Endometrium (tissue), 2 donors: ENCODE data around the gene KIT.

Source experiments
- FAIRE-seq: peaks from 2 replicates; lab custom pipeline; 2012; peaks lifted over from hg19 to GRCh38; lab: Jason Lieb, UNC
- donor health status: control.
- donor health status: control.

KIT gene

DNA sequence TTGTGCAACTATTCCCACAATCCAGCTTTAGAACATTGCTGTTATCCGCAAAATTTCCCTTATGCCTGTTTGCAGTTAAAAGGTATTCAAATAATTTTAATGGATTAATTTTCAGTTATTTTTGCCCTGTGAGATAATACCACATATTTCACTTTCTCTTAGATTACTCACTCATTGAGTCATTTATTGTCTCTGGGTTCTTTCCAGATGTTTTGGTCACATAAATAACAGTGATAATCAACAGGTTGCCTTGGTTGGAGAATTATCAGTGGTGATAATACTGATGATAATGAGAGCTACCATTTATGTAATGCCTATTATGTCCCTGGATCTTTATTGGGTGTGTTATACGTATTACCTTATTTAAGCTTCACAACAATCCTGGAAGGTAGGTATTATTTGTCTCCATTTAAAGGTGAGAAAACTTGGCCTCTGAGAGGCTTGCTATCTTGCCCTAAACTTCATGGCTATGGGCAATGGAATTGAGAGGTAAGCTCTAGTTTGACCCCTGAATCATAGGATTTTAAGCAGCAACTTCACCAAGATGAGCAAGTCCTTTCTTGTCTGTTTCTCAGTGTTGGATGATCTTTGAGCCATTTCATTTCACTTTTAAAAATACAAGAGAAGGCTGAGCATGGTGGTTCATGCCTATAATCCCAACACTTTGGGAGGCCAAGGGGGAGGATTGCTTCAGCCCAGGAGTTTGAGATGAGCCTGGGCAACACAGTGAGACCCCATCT lies 87.4 kb downstream of the KIT start:
- FAIRE-seq, result no peak

- no peak for FAIRE-seq
Measured at GRCh38 chr4:54746218-54746617, 88.5 kb downstream of the KIT start.

GRCh38 chr4:54750341-54750740 lies 92.6 kb downstream of the KIT start:
- peak; percentile 37 for FAIRE-seq

DNA sequence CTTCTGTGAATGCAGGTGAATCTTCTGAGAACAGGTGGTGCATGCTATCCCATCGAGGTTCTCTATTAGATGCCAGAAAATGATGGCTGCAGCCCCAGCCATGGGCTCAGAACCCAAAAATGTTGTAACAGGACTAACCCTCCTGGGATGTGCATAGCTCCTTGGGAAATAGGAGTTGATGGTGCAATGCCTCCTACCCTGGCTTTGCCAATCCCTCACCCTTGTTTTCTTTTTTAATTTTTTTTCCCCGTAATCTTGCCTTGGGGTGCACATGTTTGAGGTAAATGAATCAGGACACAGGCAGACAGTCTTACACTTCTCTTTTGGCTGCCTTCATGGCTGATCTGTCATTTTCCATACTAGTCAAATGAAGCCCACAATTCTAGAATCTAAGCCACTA lies 96.6 kb downstream of the KIT start:
- no peak for FAIRE-seq

- no peak for FAIRE-seq
Measured at GRCh38 chr4:54764476-54764875, 106.7 kb downstream of the KIT start.

DNA sequence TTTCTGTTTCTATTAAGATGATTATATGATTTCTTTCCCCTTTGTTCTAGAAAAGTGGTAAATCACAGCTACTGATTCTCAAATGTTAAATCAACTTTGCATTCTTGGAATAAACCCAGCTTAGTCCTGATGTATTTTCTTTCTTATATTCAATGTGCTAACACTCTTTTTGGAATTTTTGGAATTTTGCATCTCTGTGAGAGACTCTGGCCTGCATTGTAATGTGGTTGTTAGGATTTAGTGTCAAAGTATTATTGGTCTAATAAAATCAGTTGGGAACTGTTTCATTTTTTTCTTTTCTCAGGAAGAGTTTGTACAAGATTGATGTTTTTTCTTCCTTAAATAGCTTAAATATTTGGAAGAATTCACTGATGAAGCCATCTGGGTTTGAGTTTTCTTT lies 109.6 kb downstream of the KIT start:
- FAIRE-seq, result no peak

GRCh38 chr4:54773022-54773421 lies 115.3 kb downstream of the KIT start:
- no peak for FAIRE-seq

GRCh38 chr4:54779036-54779435 lies 121.3 kb downstream of the KIT start:
- FAIRE-seq, result no peak

DNA sequence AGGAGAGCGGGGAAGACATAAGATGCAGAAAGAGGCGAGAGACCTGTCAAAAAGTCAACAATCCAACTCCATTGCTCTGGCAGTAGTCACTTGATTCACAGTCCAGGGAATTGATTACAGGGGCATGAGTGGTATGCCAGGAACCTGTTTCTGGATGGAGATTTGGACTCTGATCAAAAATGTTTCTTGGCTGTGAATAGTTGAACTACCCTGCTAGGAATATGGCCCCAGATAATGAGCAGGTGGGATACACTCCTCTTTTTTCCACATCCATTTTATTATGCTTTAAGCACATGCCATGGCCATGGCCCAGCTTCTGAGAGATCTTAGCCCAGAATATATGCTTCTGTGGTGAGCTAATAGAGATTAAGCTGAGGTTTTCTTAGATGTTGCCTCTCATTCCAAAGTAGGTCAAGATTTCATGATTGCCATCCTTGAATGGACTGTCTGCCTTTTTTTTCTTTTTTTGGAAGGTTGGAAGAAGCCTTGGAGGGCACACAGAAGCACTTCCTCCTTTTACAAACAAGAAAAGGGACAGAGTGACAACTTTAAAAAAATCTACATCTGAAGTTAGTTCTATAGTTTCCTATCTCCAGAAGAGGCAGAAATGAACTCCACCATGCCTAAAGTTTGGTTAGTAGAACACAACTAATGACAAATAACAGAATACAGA lies 121.9 kb downstream of the KIT start:
- no peak for FAIRE-seq

DNA sequence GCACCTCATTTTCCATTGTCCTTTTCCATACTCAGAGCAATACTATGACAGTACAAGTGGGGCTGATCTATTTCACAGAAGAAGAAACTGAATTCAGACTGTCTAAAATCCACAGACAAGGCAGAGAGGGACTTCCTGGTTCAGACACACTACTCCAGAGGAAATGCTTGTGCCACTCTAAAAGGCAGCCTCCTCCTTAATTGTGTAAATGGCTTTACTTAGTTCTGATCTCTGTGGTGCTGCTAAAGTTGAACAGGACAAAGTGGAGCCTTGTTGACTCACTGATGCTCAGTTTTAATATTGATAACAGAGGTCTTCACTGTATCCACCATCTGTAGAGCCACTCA lies 122.4 kb downstream of the KIT start:
- no peak for FAIRE-seq

DNA sequence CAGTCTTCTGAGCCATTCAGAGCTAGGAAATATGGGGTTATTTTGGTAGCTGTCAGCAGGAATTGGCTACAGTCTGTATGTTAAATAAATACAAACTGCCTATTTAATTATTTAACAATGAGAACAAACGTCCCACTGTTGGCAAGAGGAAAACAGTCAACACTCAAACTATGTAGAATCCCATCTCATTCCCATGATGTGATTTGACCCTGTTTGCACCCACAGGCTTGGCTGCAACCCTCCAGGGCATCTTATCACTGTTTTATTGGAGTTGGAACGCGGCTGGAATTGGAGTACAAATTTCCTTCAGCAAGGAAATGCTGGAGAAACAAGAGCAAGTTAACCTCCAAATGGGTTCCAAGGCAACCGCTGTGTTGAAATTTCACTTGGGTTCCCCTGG lies 124.0 kb downstream of the KIT start:
- no peak for FAIRE-seq

- no peak for FAIRE-seq
Measured at GRCh38 chr4:54783402-54784110, 125.8 kb downstream of the KIT start.

- FAIRE-seq, result peak; percentile 50
Measured at GRCh38 chr4:54784161-54784671, 126.5 kb downstream of the KIT start.
